Urinary bladder (tissue), 4 donors: ENCODE results near the gene ICAM4. TPM values are rescaled to one million over a fixed set of nuclear protein-coding genes. Genes with fewer than 3 reads are reported as not detected.
"Not testable (repeated sequence)": the region's sequence is repeated elsewhere in the genome, so short reads cannot be mapped to it uniquely, and the experiment has no call there.

ENCODE experiments used
- DNase-seq: peaks from one replicate; pipeline ENCODE4 v3.0.0-alpha.2; 2015; ENCODE audit errors: extremely low spot score
- H3K27ac ChIP-seq: one replicate; pipeline ENCODE4 v1.5.1; 2013; ENCODE audit warnings: low read depth, mild to moderate bottlenecking, moderate library complexity
- H3K36me3 ChIP-seq: one replicate; pipeline ENCODE4 v1.6.1; 2013; ENCODE audit warnings: mild to moderate bottlenecking, moderate library complexity; ENCODE audit not compliant: insufficient read depth
- H3K4me1 ChIP-seq: one replicate; pipeline ENCODE4 v1.6.1; 2013; ENCODE audit warnings: mild to moderate bottlenecking, moderate library complexity; ENCODE audit not compliant: insufficient read depth
- H3K4me3 ChIP-seq: one replicate; pipeline ENCODE4 v1.5.1; 2013; ENCODE audit warnings: low read depth, low read length
- WGBS: extraction: QIAGEN DNeasy Blood & Tissue Kit; methylation state at CpG from one replicate; pipeline ENCODE4 v1.1.7; 2013; 5-methylcytosine and 5-hydroxymethylcytosine counted together
- polyA plus RNA-seq: library from polyadenylated mRNA; stranded (reverse); fragments of 200-250 nt; gene quantifications from one replicate; pipeline ENCODE4 v1.2.3, GENCODE V29; 2013
- total RNA-seq: library from RNA; depleted of rRNA; stranded (reverse); fragments of >200 nt; gene quantifications from one replicate; pipeline ENCODE4 v1.2.3, GENCODE V29; 2014
- donor health status: healthy with polysubstance abuse.
- donor health status: healthy.

Gene ICAM4
- total and polyA plus RNA-seq, 2 donors = 1.4 to 2.6 TPM

DNA sequence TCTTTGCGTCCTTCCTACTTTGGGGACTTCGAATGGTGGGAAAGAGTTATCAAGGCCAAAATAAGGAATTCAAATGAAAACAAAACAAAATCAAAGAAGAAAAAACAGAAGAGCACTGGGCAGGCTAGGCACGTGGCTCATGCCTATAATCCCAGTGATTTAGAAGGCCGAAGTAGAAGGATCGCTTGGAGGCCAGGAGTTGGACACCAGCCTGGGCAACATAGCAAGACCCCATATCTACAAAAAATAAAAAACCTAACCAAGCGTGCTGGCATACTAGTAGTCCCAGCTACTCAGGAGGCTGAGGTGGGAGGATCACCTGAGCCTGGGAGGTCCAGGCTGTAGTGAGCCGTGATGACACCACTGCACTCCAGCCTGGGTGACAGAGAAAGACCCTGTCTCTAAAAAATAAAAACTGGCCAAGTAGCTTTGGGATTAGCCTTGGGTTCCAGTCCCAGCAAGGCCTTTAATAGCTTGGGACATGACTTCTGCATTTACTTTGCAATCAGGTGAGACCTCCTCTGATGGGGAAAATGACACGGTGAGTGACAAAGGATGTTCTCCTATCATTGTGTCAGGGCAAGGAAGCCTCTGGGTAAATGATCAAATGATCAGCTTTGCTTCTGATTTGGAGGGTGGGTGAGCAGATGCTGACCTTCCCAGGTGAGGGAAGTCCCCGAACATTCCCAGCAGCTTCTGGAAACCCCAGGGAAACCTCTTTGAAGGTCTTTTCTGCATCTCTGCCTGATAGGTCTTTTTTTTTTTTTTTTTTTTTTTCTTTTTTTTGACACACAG is 8.8 kb upstream of the ICAM4 start:
- Histone ChIP-seq H3K4me3 (no peak overlapping the region), H3K36me3 (peaks cover 2% of the 10 kb centered on the region), H3K4me1 (no peaks in the 10 kb centered on the region), H3K27ac (no peak overlapping the region)
- 89% methylated on average over 9 of the region's 9 CpGs for WGBS
- no peak for DNase-seq

DNA sequence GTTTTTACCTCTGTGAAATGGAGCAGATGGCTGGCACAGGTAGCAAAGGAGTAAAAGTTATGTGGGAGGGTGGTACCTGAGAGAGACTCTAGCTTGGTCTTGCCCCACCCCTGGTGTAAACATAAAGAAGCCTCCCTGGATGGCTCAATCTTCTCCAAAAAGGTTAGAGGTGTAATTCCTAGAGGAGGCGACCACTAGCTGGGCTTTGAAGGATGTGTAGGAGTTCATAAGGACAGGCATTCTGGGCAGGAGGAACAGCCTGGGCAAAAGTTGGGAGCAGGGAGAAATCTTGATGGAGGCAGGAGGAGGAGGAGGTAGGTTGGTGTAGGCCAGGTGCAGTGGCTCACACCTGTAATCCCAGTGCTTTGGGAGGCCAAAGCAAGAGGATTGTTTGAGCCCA is 7.8 kb upstream of the ICAM4 start:
- Histone ChIP-seq H3K4me1 (no peaks in the 10 kb centered on the region), H3K4me3 (no peak overlapping the region), H3K27ac (no peak overlapping the region), H3K36me3 (peaks cover 2% of the 10 kb centered on the region)
- no peak for DNase-seq
- WGBS = 94% methylated on average over 1 of the region's 1 CpG

DNA sequence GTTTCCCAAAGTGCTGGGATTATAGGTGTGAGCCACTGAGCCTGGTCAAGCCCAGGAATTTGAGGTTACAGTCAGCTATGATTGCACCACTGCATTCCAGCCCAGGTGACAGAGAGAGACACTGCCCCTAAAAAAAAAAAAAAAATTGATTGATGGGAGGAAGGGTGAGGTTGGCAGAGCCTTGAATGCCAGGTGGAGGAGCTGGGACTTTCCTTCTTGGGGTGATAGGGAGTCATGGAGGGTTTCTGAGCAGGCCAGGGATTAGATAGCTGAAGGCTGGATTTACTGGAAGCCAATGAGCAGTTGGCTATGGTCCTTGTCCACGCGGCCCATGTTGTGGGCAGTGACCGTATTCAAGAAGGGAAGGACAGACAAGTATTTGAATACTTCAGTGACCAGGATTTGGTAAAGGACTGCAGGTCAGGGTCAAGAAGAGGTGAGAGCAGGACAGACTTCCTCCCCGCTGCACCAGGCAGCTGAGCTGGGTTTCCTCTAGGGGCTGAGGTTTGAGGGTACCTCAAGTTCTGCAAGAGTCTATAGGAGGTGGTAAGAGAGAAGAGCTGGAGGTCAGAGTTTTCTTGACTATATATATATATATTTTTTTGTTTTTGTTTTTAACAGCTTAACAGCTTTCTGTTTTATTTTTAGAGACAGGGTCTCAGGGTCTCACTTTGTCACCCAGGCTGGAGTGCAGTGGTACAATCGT is 6.9 kb upstream of the ICAM4 start:
- no peak for DNase-seq
- Histone ChIP-seq H3K36me3 (peaks cover 2% of the 10 kb centered on the region), H3K4me3 (no peak overlapping the region), H3K4me1 (no peaks in the 10 kb centered on the region), H3K27ac (no peak overlapping the region)
- 86% methylated on average over 5 of the region's 5 CpGs for WGBS

DNA sequence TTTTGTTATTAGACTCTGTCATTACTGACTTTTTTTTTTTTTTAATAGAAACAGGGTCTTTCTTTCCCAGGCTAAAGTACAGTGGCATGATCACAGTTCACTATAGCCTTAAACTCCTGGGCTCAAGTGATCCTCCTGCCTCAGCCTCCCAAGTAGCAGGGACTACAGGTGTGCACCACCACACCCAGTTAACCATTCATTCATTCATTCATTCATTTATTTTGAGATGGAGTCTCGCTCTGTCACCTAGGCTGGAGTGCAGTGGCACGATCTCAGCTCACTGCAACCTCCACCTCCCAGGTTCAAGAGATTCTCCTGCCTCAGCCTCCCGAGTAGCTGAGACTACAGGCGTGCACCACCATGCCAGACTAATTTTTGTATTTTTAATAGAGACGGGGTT is 4.7 kb upstream of the ICAM4 start:
- H3K4me1 ChIP-seq, DNase-seq, H3K27ac ChIP-seq, H3K36me3 ChIP-seq, H3K4me3 ChIP-seq: not testable (repeated sequence)
- 92% methylated on average over 5 of the region's 5 CpGs for WGBS

DNA sequence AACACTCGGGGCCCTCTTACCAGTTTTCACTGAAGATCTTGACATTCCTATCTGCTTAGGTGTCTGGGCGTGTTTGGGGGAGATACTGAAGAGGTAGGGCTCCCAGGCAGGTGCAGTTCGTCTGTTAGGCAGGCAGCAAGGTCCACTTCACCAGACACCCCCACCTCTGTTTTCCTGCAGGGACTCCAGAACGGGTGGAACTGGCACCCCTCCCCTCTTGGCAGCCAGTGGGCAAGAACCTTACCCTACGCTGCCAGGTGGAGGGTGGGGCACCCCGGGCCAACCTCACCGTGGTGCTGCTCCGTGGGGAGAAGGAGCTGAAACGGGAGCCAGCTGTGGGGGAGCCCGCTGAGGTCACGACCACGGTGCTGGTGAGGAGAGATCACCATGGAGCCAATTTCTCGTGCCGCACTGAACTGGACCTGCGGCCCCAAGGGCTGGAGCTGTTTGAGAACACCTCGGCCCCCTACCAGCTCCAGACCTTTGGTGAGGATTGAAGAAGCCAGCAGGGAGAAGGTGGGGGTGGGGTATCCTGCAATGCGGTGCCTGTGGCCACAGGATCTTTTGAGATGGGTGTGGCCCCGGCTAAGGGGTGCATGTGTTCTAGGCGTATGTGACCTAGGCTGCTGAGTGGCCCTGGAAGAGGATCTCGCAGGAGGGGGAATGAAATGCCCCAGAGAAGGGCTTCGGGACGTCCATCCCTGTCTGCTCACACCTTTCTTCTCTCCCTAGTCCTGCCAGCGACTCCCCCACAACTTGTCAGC is 3.3 kb upstream of the ICAM4 start:
- DNase-seq = no peak

DNA sequence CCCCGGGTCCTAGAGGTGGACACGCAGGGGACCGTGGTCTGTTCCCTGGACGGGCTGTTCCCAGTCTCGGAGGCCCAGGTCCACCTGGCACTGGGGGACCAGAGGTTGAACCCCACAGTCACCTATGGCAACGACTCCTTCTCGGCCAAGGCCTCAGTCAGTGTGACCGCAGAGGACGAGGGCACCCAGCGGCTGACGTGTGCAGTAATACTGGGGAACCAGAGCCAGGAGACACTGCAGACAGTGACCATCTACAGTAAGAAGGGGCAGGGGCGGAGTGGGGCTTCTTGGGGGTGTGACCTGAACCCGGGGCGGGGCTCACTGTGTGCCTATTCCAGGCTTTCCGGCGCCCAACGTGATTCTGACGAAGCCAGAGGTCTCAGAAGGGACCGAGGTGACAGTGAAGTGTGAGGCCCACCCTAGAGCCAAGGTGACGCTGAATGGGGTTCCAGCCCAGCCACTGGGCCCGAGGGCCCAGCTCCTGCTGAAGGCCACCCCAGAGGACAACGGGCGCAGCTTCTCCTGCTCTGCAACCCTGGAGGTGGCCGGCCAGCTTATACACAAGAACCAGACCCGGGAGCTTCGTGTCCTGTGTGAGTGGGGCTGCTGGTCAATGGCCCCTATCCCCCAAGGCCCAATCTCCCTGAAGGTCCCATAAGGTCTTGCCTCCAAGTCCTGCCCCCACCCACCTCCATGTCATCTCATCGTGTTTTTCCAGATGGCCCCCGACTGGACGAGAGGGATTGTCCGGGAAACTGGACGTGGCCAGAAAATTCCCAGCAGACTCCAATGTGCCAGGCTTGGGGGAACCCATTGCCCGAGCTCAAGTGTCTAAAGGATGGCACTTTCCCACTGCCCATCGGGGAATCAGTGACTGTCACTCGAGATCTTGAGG is 2.4 kb upstream of the ICAM4 start:
- WGBS = 91% methylated on average over 34 of the region's 34 CpGs
- no peak for DNase-seq
- no peak overlapping the region for H3K4me3 ChIP-seq
- no peak overlapping the region for H3K27ac ChIP-seq
- peaks cover under 1% of the 10 kb centered on the region for H3K4me1 ChIP-seq
- no peaks in the 10 kb centered on the region for H3K36me3 ChIP-seq

More for the DNA sequence above, 3.3 kb upstream of the ICAM4 start:
- H3K27ac ChIP-seq = no peak overlapping the region
- H3K4me1 ChIP-seq = no peaks in the 10 kb centered on the region
- 70% methylated on average over 23 of the region's 23 CpGs for WGBS
- no peaks in the 10 kb centered on the region for H3K36me3 ChIP-seq
- H3K4me3 ChIP-seq = no peak overlapping the region

DNA sequence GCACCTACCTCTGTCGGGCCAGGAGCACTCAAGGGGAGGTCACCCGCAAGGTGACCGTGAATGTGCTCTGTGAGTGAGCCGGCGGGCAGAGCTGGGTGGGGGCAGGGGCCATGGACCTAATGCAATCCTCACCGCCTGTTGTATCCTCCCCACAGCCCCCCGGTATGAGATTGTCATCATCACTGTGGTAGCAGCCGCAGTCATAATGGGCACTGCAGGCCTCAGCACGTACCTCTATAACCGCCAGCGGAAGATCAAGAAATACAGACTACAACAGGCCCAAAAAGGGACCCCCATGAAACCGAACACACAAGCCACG is 1.8 kb upstream of the ICAM4 start:
- H3K36me3 ChIP-seq = no peaks in the 10 kb centered on the region
- no peak for DNase-seq
- H3K4me3 ChIP-seq = no peak overlapping the region
- H3K27ac ChIP-seq = no peak overlapping the region
- H3K4me1 ChIP-seq = peaks cover 4% of the 10 kb centered on the region
- WGBS = 91% methylated on average over 13 of the region's 13 CpGs

DNA sequence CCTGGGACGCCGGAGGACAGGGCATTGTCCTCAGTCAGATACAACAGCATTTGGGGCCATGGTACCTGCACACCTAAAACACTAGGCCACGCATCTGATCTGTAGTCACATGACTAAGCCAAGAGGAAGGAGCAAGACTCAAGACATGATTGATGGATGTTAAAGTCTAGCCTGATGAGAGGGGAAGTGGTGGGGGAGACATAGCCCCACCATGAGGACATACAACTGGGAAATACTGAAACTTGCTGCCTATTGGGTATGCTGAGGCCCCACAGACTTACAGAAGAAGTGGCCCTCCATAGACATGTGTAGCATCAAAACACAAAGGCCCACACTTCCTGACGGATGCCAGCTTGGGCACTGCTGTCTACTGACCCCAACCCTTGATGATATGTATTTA is 1.4 kb upstream of the ICAM4 start:
- WGBS = 90% methylated on average over 4 of the region's 4 CpGs

DNA sequence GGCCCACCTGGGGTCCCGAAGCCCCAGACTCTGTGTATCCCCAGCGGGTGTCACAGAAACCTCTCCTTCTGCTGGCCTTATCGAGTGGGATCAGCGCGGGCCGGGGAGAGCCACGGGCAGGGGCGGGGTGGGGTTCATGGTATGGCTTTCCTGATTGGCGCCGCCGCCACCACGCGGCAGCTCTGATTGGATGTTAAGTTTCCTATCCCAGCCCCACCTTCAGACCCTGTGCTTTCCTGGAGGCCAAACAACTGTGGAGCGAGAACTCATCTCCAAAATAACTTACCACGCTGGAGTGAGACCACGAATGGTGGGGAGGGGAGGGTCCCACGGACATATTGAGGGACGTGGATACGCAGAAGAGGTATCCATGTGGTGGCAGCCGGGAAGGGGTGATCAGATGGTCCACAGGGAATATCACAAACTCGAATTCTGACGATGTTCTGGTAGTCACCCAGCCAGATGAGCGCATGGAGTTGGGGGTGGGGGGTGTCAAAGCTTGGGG is 2.0 kb downstream of the ICAM4 start:
- WGBS = 3% methylated on average over 23 of the region's 23 CpGs
- Histone ChIP-seq H3K36me3 (no peaks in the 10 kb centered on the region), H3K4me1 (peaks cover 4% of the 10 kb centered on the region), H3K27ac (no peak overlapping the region), H3K4me3 (no peak overlapping the region)
- DNase-seq = no peak

More for the DNA sequence above, 1.4 kb upstream of the ICAM4 start:
- H3K27ac ChIP-seq = no peak overlapping the region
- peaks cover 4% of the 10 kb centered on the region for H3K4me1 ChIP-seq
- no peaks in the 10 kb centered on the region for H3K36me3 ChIP-seq
- no peak overlapping the region for H3K4me3 ChIP-seq
- DNase-seq = no peak

DNA sequence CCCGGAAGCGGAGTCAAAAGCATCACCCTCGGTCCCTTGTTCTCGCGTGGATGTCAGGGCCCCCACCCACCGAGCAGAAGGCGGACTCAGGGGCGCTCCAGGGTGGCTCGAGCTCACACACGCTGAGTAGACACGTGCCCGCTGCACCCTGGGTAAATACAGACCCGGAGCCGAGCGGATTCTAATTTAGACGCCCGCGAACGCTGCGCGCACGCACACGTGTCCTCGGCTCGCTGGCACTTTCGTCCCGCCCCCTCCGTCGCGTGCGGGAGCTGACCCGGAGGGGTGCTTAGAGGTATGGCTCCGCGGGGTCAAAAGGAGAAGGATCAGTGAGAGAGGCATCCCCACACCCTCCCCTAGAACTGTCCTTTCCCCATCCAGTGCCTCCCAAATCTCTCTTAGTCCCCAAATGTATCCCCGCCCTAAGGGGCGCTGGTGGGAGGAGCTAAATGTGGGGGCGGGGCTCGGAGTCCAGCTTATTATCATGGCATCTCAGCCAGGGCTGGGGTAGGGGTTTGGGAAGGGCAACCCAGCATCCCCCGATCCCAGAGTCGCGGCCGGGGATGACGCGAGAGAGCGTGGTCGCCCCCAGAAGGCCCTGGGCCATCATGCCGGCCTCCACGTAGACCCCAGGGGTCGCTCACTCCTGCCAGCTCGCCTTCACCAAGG is 2.5 kb downstream of the ICAM4 start:
- under 1% methylated on average over 50 of the region's 50 CpGs for WGBS
- peaks cover 4% of the 10 kb centered on the region for H3K4me1 ChIP-seq
- DNase-seq = no peak
- no peak overlapping the region for H3K27ac ChIP-seq
- H3K36me3 ChIP-seq = no peaks in the 10 kb centered on the region
- H3K4me3 ChIP-seq = peak overlapping the region; percentile 29

DNA sequence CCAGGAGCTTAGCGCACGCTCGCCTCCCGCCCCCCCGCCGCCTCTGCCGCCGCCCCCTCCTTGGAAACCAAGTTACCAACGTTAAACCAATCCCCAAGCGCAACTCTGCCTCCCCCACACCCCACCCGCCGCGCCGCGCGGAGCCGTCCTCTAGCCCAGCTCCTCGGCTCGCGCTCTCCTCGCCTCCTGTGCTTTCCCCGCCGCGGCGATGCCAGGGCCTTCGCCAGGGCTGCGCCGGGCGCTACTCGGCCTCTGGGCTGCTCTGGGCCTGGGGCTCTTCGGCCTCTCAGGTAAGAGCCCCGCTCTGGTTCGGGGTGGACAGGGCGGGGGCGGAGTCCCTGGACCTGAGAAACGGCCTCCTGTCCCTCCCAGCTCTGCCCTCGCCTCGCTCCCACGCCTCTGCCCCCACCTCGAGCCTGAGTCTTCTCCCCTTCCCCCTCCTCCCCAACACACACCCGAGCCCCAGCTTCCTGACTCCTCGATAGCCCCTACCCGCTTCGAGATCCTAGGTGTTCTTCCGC is 3.1 kb downstream of the ICAM4 start, which contains the start of gene ICAM5:
Gene ICAM5 (plus strand): TSS at position 117 of the 521 bp plus-strand sequence. CDS start 92 bp downstream, at position 209.
- Histone ChIP-seq H3K4me1 (peaks cover 4% of the 10 kb centered on the region), H3K36me3 (no peaks in the 10 kb centered on the region), H3K4me3 (peak within 1 kb of the TSS; percentile 30), H3K27ac (no peak within 1 kb of the TSS)
- no peak for DNase-seq
- 1% methylated on average over 45 of the region's 45 CpGs for WGBS

DNA sequence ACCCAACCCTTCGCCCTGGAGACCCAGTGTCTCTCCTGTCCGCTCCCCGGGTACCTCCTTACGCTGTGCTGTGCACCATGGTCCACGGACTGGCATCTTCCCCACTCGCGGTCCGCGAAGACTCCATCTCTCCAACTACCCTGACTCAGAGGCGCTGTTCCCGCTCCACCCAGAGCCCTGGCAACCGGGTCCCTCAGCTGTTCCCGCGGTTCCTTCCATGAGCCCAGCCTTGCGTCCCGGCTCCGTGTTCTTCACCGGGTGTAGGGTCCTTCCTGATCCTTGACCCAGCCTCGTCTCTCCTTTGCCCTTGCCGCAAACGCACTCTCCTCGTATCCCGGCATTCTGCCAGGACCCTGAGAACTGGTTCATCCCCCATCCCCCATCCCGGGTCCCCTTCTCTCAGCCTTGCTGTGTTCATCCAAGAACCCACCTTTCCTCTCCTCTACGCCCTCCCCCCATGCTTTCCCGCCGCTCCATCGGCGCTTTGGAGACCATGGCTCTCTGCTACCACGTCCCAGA is 3.7 kb downstream of the ICAM4 start:
- H3K4me1 ChIP-seq = peaks cover 4% of the 10 kb centered on the region

More for the DNA sequence above, 3.7 kb downstream of the ICAM4 start:
- no peak for DNase-seq
- Histone ChIP-seq H3K36me3 (no peaks in the 10 kb centered on the region), H3K27ac (no peak overlapping the region), H3K4me3 (peak overlapping the region; percentile 29)
- 2% methylated on average over 30 of the region's 30 CpGs for WGBS
